OCI-LY1 (cell line): ENCODE measurements around the gene CTF1.

ENCODE experiments used
- H2AFZ ChIP-seq: fragments of 200-600 bp; sonication (generic), shearing (Covaris generic); 2 replicates; pipeline ENCODE4 v1.6.0; 2014; ENCODE audit warnings: antibody characterized with exemption, mild to moderate bottlenecking, low read length
- H3F3A ChIP-seq: fragments of 200-600 bp; sonication (generic), shearing (Covaris generic); 2 replicates; pipeline ENCODE4 v1.6.0; 2014; ENCODE audit warnings: mild to moderate bottlenecking, antibody characterized with exemption, low read length, moderate library complexity; ENCODE audit not compliant: insufficient read depth
- H3K27ac ChIP-seq: fragments of 200-600 bp; sonication (generic); 2 replicates; pipeline ENCODE4 v1.5.1; 2014; ENCODE audit warnings: low read length, mixed run types, mild to moderate bottlenecking, low read depth; ENCODE audit not compliant: poor library complexity, severe bottlenecking
- H3K27me3 ChIP-seq: fragments of 200-600 bp; sonication (generic); 2 replicates; pipeline ENCODE4 v1.6.0; 2014; ENCODE audit warnings: antibody characterized with exemption, mild to moderate bottlenecking, low read length, moderate library complexity; ENCODE audit not compliant: insufficient read depth
- H3K36me3 ChIP-seq: fragments of 200-600 bp; sonication (generic); 2 replicates; pipeline ENCODE4 v1.6.1; 2014; ENCODE audit warnings: mild to moderate bottlenecking, antibody characterized with exemption, low read length, moderate library complexity, mixed read lengths; ENCODE audit not compliant: insufficient read depth
- H3K4me1 ChIP-seq: fragments of 200-600 bp; sonication (generic); 2 replicates; pipeline ENCODE4 v1.5.1; 2014; ENCODE audit warnings: mild to moderate bottlenecking, low read length, moderate library complexity; ENCODE audit not compliant: insufficient read depth, severe bottlenecking
- H3K4me2 ChIP-seq: fragments of 200-600 bp; sonication (generic), shearing (Covaris generic); 2 replicates; pipeline ENCODE4 v1.6.1; 2014; ENCODE audit warnings: low read length
- H3K4me3 ChIP-seq: fragments of 200-600 bp; sonication (generic); 2 replicates; pipeline ENCODE4 v1.5.1; 2014; ENCODE audit warnings: low read length, low read depth, mild to moderate bottlenecking, mixed read lengths; ENCODE audit not compliant: poor library complexity, severe bottlenecking
- H3K79me2 ChIP-seq: fragments of 200-600 bp; shearing (Covaris generic); 2 replicates; pipeline ENCODE4 v1.6.1; 2016; ENCODE audit warnings: mixed run types, low read length, mixed read lengths; ENCODE audit not compliant: insufficient read depth
- H3K9ac ChIP-seq: fragments of 200-600 bp; sonication (generic), shearing (Covaris generic); 2 replicates; pipeline ENCODE4 v1.6.1; 2014; ENCODE audit warnings: mild to moderate bottlenecking, low read length, mixed read lengths
- H3K9me2 ChIP-seq: fragments of 200-600 bp; sonication (generic), shearing (Covaris generic); 2 replicates; pipeline ENCODE4 v1.6.1; 2014; ENCODE audit warnings: low read depth, mild to moderate bottlenecking, low read length, mixed read lengths
- H3K9me3 ChIP-seq: fragments of 200-600 bp; shearing (Covaris generic); 2 replicates; pipeline ENCODE4 v1.6.1; 2014; ENCODE audit warnings: low read length, mixed read lengths
- H4K20me1 ChIP-seq: fragments of 200-600 bp; sonication (generic), shearing (Covaris generic); 2 replicates; pipeline ENCODE4 v1.6.0; 2016; ENCODE audit warnings: mild to moderate bottlenecking, low read length; ENCODE audit not compliant: insufficient read depth
- CTCF ChIP-seq: fragments of 200-600 bp; sonication (generic), shearing (Covaris generic); IDR thresholded peaks from 2 replicates; pipeline ENCODE4 v1.5.1; 2017; ENCODE audit warnings: mild to moderate bottlenecking, antibody characterized with exemption, low read length, moderate library complexity, mixed read lengths
- EZH2 ChIP-seq: fragments of 200-600 bp; sonication (generic), shearing (Covaris generic); IDR thresholded peaks from 2 replicates; pipeline ENCODE4 v1.8.0; 2017; ENCODE audit warnings: borderline replicate concordance, mixed run types, mild to moderate bottlenecking, antibody characterized with exemption, low read length, moderate library complexity, mixed read lengths

Gene CTF1

GRCh38 chr16:30866031-30866430 lies 30.4 kb upstream of the CTF1 start:
- H3K36me3 ChIP-seq: no peaks in the 10 kb centered on the region; the same call in 1 of the 2 replicates
- H3K4me3 ChIP-seq: no peak overlapping the region
- TF ChIP-seq EZH2 (no peak), CTCF (no peak)
- H3K9ac ChIP-seq: no peak overlapping the region
- H3K4me2 ChIP-seq: no peak overlapping the region
- no peaks in the 10 kb centered on the region for H3K79me2 ChIP-seq
- H2AFZ ChIP-seq: no peak overlapping the region
- no peaks in the 10 kb centered on the region for H3K27me3 ChIP-seq
- H3F3A ChIP-seq: no peaks in the 10 kb centered on the region
- no peaks in the 10 kb centered on the region for H3K9me2 ChIP-seq
- H3K4me1 ChIP-seq: peaks cover 12% of the 10 kb centered on the region
- 0 out of 2 replicates have a peak, but pooled peaks cover 7% of the 10 kb centered on the region for H3K9me3 ChIP-seq
- H3K27ac ChIP-seq: no peak overlapping the region
- no peaks in the 10 kb centered on the region for H4K20me1 ChIP-seq

GRCh38 chr16:30867747-30868146 lies 28.7 kb upstream of the CTF1 start:
- H3K36me3 ChIP-seq: no peaks in the 10 kb centered on the region; the same call in 1 of the 2 replicates
- H2AFZ ChIP-seq: no peak overlapping the region
- H3K4me3 ChIP-seq: no peak overlapping the region
- H3K9me2 ChIP-seq: no peaks in the 10 kb centered on the region
- TF ChIP-seq EZH2: no peak
- no peaks in the 10 kb centered on the region for H3K27me3 ChIP-seq
- H4K20me1 ChIP-seq: no peaks in the 10 kb centered on the region
- H3F3A ChIP-seq: no peaks in the 10 kb centered on the region
- no peaks in the 10 kb centered on the region for H3K79me2 ChIP-seq
- 0 out of 2 replicates have a peak, but pooled peaks cover 7% of the 10 kb centered on the region for H3K9me3 ChIP-seq
- H3K4me1 ChIP-seq: peaks cover 12% of the 10 kb centered on the region
- H3K9ac ChIP-seq: no peak overlapping the region
- H3K27ac ChIP-seq: no peak overlapping the region
- no peak overlapping the region for H3K4me2 ChIP-seq

- H3K36me3 ChIP-seq: no peaks in the 10 kb centered on the region
- no peaks in the 10 kb centered on the region for H4K20me1 ChIP-seq
- no peak overlapping the region for H3K27ac ChIP-seq
- no peak for TF ChIP-seq EZH2
- no peak for TF ChIP-seq CTCF
- no peak overlapping the region for H3K9ac ChIP-seq
- H3K4me2 ChIP-seq: no peak overlapping the region
- H3K9me3 ChIP-seq: no peaks in the 10 kb centered on the region
- no peaks in the 10 kb centered on the region for H3F3A ChIP-seq
- no peaks in the 10 kb centered on the region for H3K79me2 ChIP-seq
- H3K4me3 ChIP-seq: no peak overlapping the region
- no peaks in the 10 kb centered on the region for H3K9me2 ChIP-seq
- no peaks in the 10 kb centered on the region for H3K27me3 ChIP-seq
- no peak overlapping the region for H2AFZ ChIP-seq
- peaks cover 29% of the 10 kb centered on the region for H3K4me1 ChIP-seq
Observed at GRCh38 chr16:30870904-30871303, 25.5 kb upstream of the CTF1 start.

GRCh38 chr16:30874244-30874820 lies 22.1 kb upstream of the CTF1 start:
- Histone ChIP-seq H3K4me3 (peak overlapping the region; percentile 74), H4K20me1 (no peaks in the 10 kb centered on the region), H2AFZ (no peak overlapping the region), H3K4me2 (peak overlapping the region; percentile 100), H3K27me3 (no peaks in the 10 kb centered on the region), H3K36me3 (no peaks in the 10 kb centered on the region), H3K9me3 (no peaks in the 10 kb centered on the region), H3K79me2 (no peaks in the 10 kb centered on the region), H3K9ac (peak overlapping the region; percentile 88), H3K27ac (peak overlapping the region; percentile 62), H3F3A (no peaks in the 10 kb centered on the region), H3K4me1 (peaks cover 28% of the 10 kb centered on the region), H3K9me2 (no peaks in the 10 kb centered on the region)
- TF ChIP-seq CTCF: no peak
- no peak for TF ChIP-seq EZH2
